Neural cell (in vitro differentiated cells): ENCODE results near the gene MOGAT2. TPM values are rescaled to one million over a fixed set of nuclear protein-coding genes. Genes with fewer than 3 reads are reported as not detected.
A peak's percentile ranks its signal among the peaks of the same experiment; 100 is the strongest.

ENCODE experiments used
- H2AFZ ChIP-seq: fragments of 200-600, 300-800 bp; sonication (generic), shearing (Covaris generic); 2 replicates; pipeline ENCODE4 v1.6.0; 2014; ENCODE audit warnings: low read depth, mild to moderate bottlenecking, antibody characterized with exemption, low read length, moderate library complexity
- H3F3A ChIP-seq: fragments of 200-600 bp; shearing (Covaris generic); 2 replicates; pipeline ENCODE4 v1.6.1; 2016; ENCODE audit warnings: mild to moderate bottlenecking, moderate library complexity, mixed read lengths, antibody characterized with exemption, low read length; ENCODE audit not compliant: insufficient read depth, poor library complexity, severe bottlenecking
- H3K27ac ChIP-seq: fragments of 200-600, 300-800 bp; sonication (generic), shearing (Covaris generic); 2 replicates; pipeline ENCODE4 v1.5.1; 2014; ENCODE audit warnings: mild to moderate bottlenecking, low read length, moderate library complexity
- H3K27me3 ChIP-seq: fragments of 300-800, 200-600 bp; sonication (generic), shearing (Covaris generic); 2 replicates; pipeline ENCODE4 v1.6.0; 2014; ENCODE audit warnings: mild to moderate bottlenecking, low read depth, low read length, moderate library complexity; ENCODE audit not compliant: insufficient read depth
- H3K36me3 ChIP-seq: fragments of 300-800, 200-600 bp; sonication (generic), shearing (Covaris generic); 2 replicates; pipeline ENCODE4 v1.5.1; 2014; ENCODE audit warnings: mild to moderate bottlenecking, antibody characterized with exemption, low read length, moderate library complexity; ENCODE audit not compliant: insufficient read depth
- H3K4me2 ChIP-seq: fragments of 300-800, 200-600 bp; sonication (generic), shearing (Covaris generic); 2 replicates; pipeline ENCODE4 v1.6.0; 2014; ENCODE audit warnings: mild to moderate bottlenecking, low read length
- H3K4me3 ChIP-seq: fragments of 300-800, 200-600 bp; sonication (generic), shearing (Covaris generic); 2 replicates; pipeline ENCODE4 v1.5.1; 2014; ENCODE audit warnings: mild to moderate bottlenecking, low read length, moderate library complexity
- H3K79me2 ChIP-seq: fragments of 200-600 bp; shearing (Covaris generic); replicated peaks from 2 replicates; pipeline ENCODE4 v1.6.0; 2014; ENCODE audit warnings: mild to moderate bottlenecking, low read length, moderate library complexity; ENCODE audit not compliant: insufficient read depth
- H3K9ac ChIP-seq: fragments of 300-800, 200-600 bp; sonication (generic), shearing (Covaris generic); 2 replicates; pipeline ENCODE4 v1.6.1; 2016; ENCODE audit warnings: mild to moderate bottlenecking, low read length, mixed read lengths
- H3K9me2 ChIP-seq: fragments of 200-600 bp; shearing (Covaris generic); 2 replicates; pipeline ENCODE4 v1.6.1; 2016; ENCODE audit warnings: mild to moderate bottlenecking, low read length, mixed read lengths; ENCODE audit not compliant: insufficient read depth
- H3K9me3 ChIP-seq: fragments of 200-600, 300-800 bp; sonication (generic), shearing (Covaris generic); 2 replicates; pipeline ENCODE4 v1.6.1; 2016; ENCODE audit warnings: mild to moderate bottlenecking, mixed run types, low read length, moderate library complexity, mixed read lengths
- H4K20me1 ChIP-seq: fragments of 200-600 bp; shearing (Covaris generic); 2 replicates; pipeline ENCODE4 v1.6.1; 2016; ENCODE audit warnings: mild to moderate bottlenecking, mixed run types; ENCODE audit not compliant: insufficient read depth
- CTCF ChIP-seq: fragments of 450-650 bp; IDR thresholded peaks from 2 replicates; pipeline ENCODE4 v1.5.1; 2014; ENCODE audit warnings: antibody characterized with exemption, mild to moderate bottlenecking, moderate library complexity; ENCODE audit not compliant: poor library complexity, severe bottlenecking
- EP300 ChIP-seq: fragments of 450-650 bp; conservative IDR thresholded peaks from 2 replicates; pipeline ENCODE4 v1.6.1; 2014; ENCODE audit warnings: antibody characterized with exemption, mild to moderate bottlenecking, moderate library complexity; ENCODE audit not compliant: poor library complexity, severe bottlenecking
- EZH2 ChIP-seq: fragments of 200-600, 300-800 bp; shearing (Covaris generic), sonication (generic); IDR thresholded peaks from 2 replicates; pipeline ENCODE4 v1.6.1; 2014; ENCODE audit warnings: antibody characterized with exemption, low read length, borderline replicate concordance, mild to moderate bottlenecking; ENCODE audit not compliant: insufficient read depth, poor library complexity, severe bottlenecking
- MXI1 ChIP-seq: fragments of 450-650 bp; conservative IDR thresholded peaks from 2 replicates; pipeline ENCODE4 v1.6.1; 2014; ENCODE audit warnings: antibody characterized with exemption, mild to moderate bottlenecking; ENCODE audit not compliant: poor library complexity, severe bottlenecking
- POLR2AphosphoS5 ChIP-seq: IDR thresholded peaks from 2 replicates; pipeline ENCODE4 v1.6.1; 2012
- RAD21 ChIP-seq: fragments of 450-650 bp; conservative IDR thresholded peaks from 2 replicates; pipeline ENCODE4 v1.6.1; 2014; ENCODE audit warnings: antibody characterized with exemption, mild to moderate bottlenecking, moderate library complexity
- REST ChIP-seq: IDR thresholded peaks from 2 replicates; pipeline ENCODE4 v1.6.1; 2012; ENCODE audit warnings: borderline replicate concordance
- SMC3 ChIP-seq: fragments of 450-650 bp; conservative IDR thresholded peaks from 2 replicates; pipeline ENCODE4 v1.6.1; 2014; ENCODE audit warnings: antibody characterized with exemption, mild to moderate bottlenecking, moderate library complexity; ENCODE audit not compliant: poor library complexity
- TAF1 ChIP-seq: IDR thresholded peaks from 2 replicates; pipeline ENCODE4 v1.6.1; 2012; ENCODE audit warnings: low read depth
- polyA plus RNA-seq: library from polyadenylated mRNA; depleted of rRNA; stranded (reverse); fragments of >200 nt; gene quantifications from 2 replicates; pipeline ENCODE4 v1.2.3, GENCODE V29; 2014

Gene MOGAT2
- polyA plus RNA-seq, 1 donor from 2014 or later: not detected

GRCh38 chr11:75705541-75705940 lies 12.1 kb upstream of the MOGAT2 start:
- Histone ChIP-seq H3K4me3 (no peak overlapping the region), H3K27me3 (no peaks in the 10 kb centered on the region), H4K20me1 (no peaks in the 10 kb centered on the region), H3K36me3 (no peaks in the 10 kb centered on the region), H3K9me3 (no peaks in the 10 kb centered on the region), H3K79me2 (no peaks in the 10 kb centered on the region), H3K27ac (no peak overlapping the region), H2AFZ (no peak overlapping the region), H3K4me2 (no peak overlapping the region), H3K9ac (no peak overlapping the region), H3K9me2 (no peaks in the 10 kb centered on the region), H3F3A (no peaks in the 10 kb centered on the region)
- no peak for TF ChIP-seq REST
- TF ChIP-seq RAD21: no peak
- TF ChIP-seq TAF1: no peak
- no peak for TF ChIP-seq EP300
- no peak for TF ChIP-seq SMC3
- no peak for TF ChIP-seq EZH2
- TF ChIP-seq MXI1: no peak
- no peak for TF ChIP-seq POLR2AphosphoS5
- no peak for TF ChIP-seq CTCF

GRCh38 chr11:75706260-75706729 lies 11.3 kb upstream of the MOGAT2 start:
- Histone ChIP-seq H3K27ac (no peak overlapping the region), H3K4me2 (no peak overlapping the region), H4K20me1 (no peaks in the 10 kb centered on the region), H3K9me2 (no peaks in the 10 kb centered on the region), H3F3A (no peaks in the 10 kb centered on the region), H3K36me3 (no peaks in the 10 kb centered on the region), H3K4me3 (no peak overlapping the region), H3K9ac (no peak overlapping the region), H3K27me3 (no peaks in the 10 kb centered on the region), H3K9me3 (no peaks in the 10 kb centered on the region), H2AFZ (no peak overlapping the region), H3K79me2 (no peaks in the 10 kb centered on the region)
- TF ChIP-seq RAD21: peak; percentile 37
- no peak for TF ChIP-seq EZH2
- TF ChIP-seq REST: no peak
- TF ChIP-seq EP300: no peak
- TF ChIP-seq TAF1: no peak
- TF ChIP-seq SMC3: peak; percentile 55
- peak; percentile 63 for TF ChIP-seq CTCF
